Measurements from ENCODE around the gene VWDE. TPM values are rescaled to one million over a fixed set of nuclear protein-coding genes. Genes with fewer than 3 reads are reported as not detected.

The VWDE gene
- total and polyA plus RNA-seq, 2 donors (not counting 1 experiment from before 2014, with no cell fraction given): not detected

- Histone ChIP-seq H3K4me2 (replicated peaks; ENCODE audit: low read depth, low read length, poor library complexity, severe bottlenecking) (no peak overlapping the region), H4K20me1 (ENCODE audit: control insufficient read depth, insufficient read depth, low read length, poor library complexity, severe bottlenecking) (no peaks in the 10 kb centered on the region), H3K4me3 (ENCODE audit: control extremely low read depth in 1 of 5, extremely low read depth in 1 of 5, insufficient read depth in 1 of 5, low read depth in 2 of 5, low read length in 4 of 5) (no peak overlapping the region), H3K9me3 (ENCODE audit: control extremely low read depth in 1 of 3, control insufficient read depth in 2 of 3, insufficient read depth in 1 of 3, low read length in 2 of 3) (peaks cover 0 to 17% (median 10%) of the 10 kb centered on the region in 3 donors), H3K36me3 (replicated peaks in 1 of 2; ENCODE audit: control extremely low read depth in 1 of 2, control insufficient read depth in 1 of 2, extremely low read depth in 1 of 2, insufficient read depth in 2 of 2, low read length in 1 of 2) (no peaks in the 10 kb centered on the region), H3K9ac (ENCODE audit: low read length) (no peak overlapping the region), H3K4me1 (ENCODE audit: control insufficient read depth in 2 of 2, insufficient read depth in 2 of 2, low read length in 2 of 2) (no peaks in the 10 kb centered on the region), H3K27ac (ENCODE audit: low read length in 2 of 2) (no peak overlapping the region), H2AFZ (ENCODE audit: insufficient read depth, low read depth, low read length, poor library complexity, severe bottlenecking) (no peak overlapping the region), H3K27me3 (replicated peaks in 1 of 4; ENCODE audit: control extremely low read depth in 1 of 4, control insufficient read depth in 3 of 4, insufficient read depth in 4 of 4, low read length in 3 of 4) (no peaks in the 10 kb centered on the region), H3K79me2 (ENCODE audit: control insufficient read depth, insufficient read depth, low read length) (no peaks in the 10 kb centered on the region)
- no peak for TF ChIP-seq CTCF (IDR thresholded peaks at IDR 0.05)
- TF ChIP-seq EZH2 (IDR thresholded peaks at IDR 0.05; ENCODE audit: borderline replicate concordance, insufficient read depth, low read depth, low read length, poor library complexity, severe bottlenecking): no peak
- no peak overlapping the region for H3K4me3 Mint-ChIP-seq
- WGBS (ENCODE audit: insufficient coverage): no CpG with 5 or more reads among the region's 1 CpG
- peaks cover 14% of the 10 kb centered on the region for H3K27me3 Mint-ChIP-seq
- no peak overlapping the region for H3K27ac Mint-ChIP-seq
- ChIA-PET CTCF (no interaction called here), POLR2A (no interaction called here)
- intact Hi-C loops (cut with micrococcal nuclease): no loop called here
- ATAC-seq (ENCODE audit: low read depth): no peak
- DNase-seq: no peak
- H3K4me1 Mint-ChIP-seq: no peaks in the 10 kb centered on the region
- H3K9me3 Mint-ChIP-seq (ENCODE audit: insufficient read depth): peaks cover 6% of the 10 kb centered on the region
These were observed 115.8 kb downstream of the VWDE start for GRCh38 chr7:12287901-12288300.

GRCh38 chr7:12281038-12281437 is 122.6 kb downstream of the VWDE start:
- Histone ChIP-seq H3K79me2 (ENCODE audit: control insufficient read depth, insufficient read depth, low read length) (no peaks in the 10 kb centered on the region), H3K4me2 (replicated peaks; ENCODE audit: low read depth, low read length, poor library complexity, severe bottlenecking) (no peak overlapping the region), H4K20me1 (ENCODE audit: control insufficient read depth, insufficient read depth, low read length, poor library complexity, severe bottlenecking) (no peaks in the 10 kb centered on the region), H3K9ac (ENCODE audit: low read length) (no peak overlapping the region), H3K27me3 (replicated peaks in 1 of 4; ENCODE audit: control extremely low read depth in 1 of 4, control insufficient read depth in 3 of 4, insufficient read depth in 4 of 4, low read length in 3 of 4) (peaks cover 0 to 7% (median 4%) of the 10 kb centered on the region in 4 experiments), H3K4me3 (ENCODE audit: control extremely low read depth in 1 of 5, extremely low read depth in 1 of 5, insufficient read depth in 1 of 5, low read depth in 2 of 5, low read length in 4 of 5) (no peak overlapping the region), H3K4me1 (ENCODE audit: control insufficient read depth in 2 of 2, insufficient read depth in 2 of 2, low read length in 2 of 2) (no peaks in the 10 kb centered on the region), H2AFZ (ENCODE audit: insufficient read depth, low read depth, low read length, poor library complexity, severe bottlenecking) (no peak overlapping the region), H3K9me3 (ENCODE audit: control extremely low read depth in 1 of 3, control insufficient read depth in 2 of 3, insufficient read depth in 1 of 3, low read length in 2 of 3) (peaks cover 1 to 9% (median 6%) of the 10 kb centered on the region in 3 donors), H3K36me3 (replicated peaks in 1 of 2; ENCODE audit: control extremely low read depth in 1 of 2, control insufficient read depth in 1 of 2, extremely low read depth in 1 of 2, insufficient read depth in 2 of 2, low read length in 1 of 2) (no peaks in the 10 kb centered on the region), H3K27ac (ENCODE audit: low read length in 2 of 2) (no peak overlapping the region)
- no peak for ATAC-seq (ENCODE audit: low read depth)
- H3K9me3 Mint-ChIP-seq (ENCODE audit: insufficient read depth): peaks cover 3% of the 10 kb centered on the region
- intact Hi-C loops (cut with micrococcal nuclease): no loop called here
- peaks cover 40% of the 10 kb centered on the region for H3K27me3 Mint-ChIP-seq
- H3K4me3 Mint-ChIP-seq: no peak overlapping the region
- H3K4me1 Mint-ChIP-seq: no peaks in the 10 kb centered on the region
- WGBS (ENCODE audit: insufficient coverage): no CpG with 5 or more reads among the region's 1 CpG
- ChIA-PET POLR2A (no interaction called here), CTCF (no interaction called here)
- no peak overlapping the region for H3K27ac Mint-ChIP-seq
- DNase-seq: no peak
- TF ChIP-seq EZH2 (IDR thresholded peaks at IDR 0.05; ENCODE audit: borderline replicate concordance, insufficient read depth, low read depth, low read length, poor library complexity, severe bottlenecking): no peak
- TF ChIP-seq CTCF (IDR thresholded peaks at IDR 0.05): no peak

Other genes with a start within 250 kb of the VWDE start
- 28.3 and 30.2 TPM in 2 replicates for gene TMEM106B, start 192.6 kb downstream of the VWDE start, total RNA-seq
- gene TMEM106B, start 192.6 kb downstream of the VWDE start, polyA plus RNA-seq: 6.8 and 8.4 TPM in 2 replicates
- 0.34 and 0.49 TPM in 2 replicates for gene SCIN, start 166.9 kb upstream of the VWDE start, total RNA-seq
- 0.25 and 0.97 TPM in 2 replicates for gene SCIN, start 166.9 kb upstream of the VWDE start, polyA plus RNA-seq

Data from B cell (primary cell).